Parathyroid adenoma (tissue), 2 donors: ENCODE data around the gene SLC17A8.

ENCODE experiments used
- H2AFZ ChIP-seq: fragments of 300-600 bp; sonication (generic); one replicate; pipeline ENCODE4 v1.7.0; 2017; ENCODE audit warnings: antibody characterized with exemption, mild to moderate bottlenecking
- H3K27ac ChIP-seq: fragments of 300-600 bp; sonication (generic); one replicate; pipeline ENCODE4 v1.7.0; 2017
- H3K27me3 ChIP-seq: fragments of 300-600 bp; sonication (generic); one replicate; pipeline ENCODE4 v1.7.0; 2017; ENCODE audit warnings: low read length; ENCODE audit not compliant: control insufficient read depth, insufficient read depth
- H3K36me3 ChIP-seq: fragments of 300-600 bp; sonication (generic); one replicate; pipeline ENCODE4 v1.7.0; 2017; ENCODE audit warnings: low read length; ENCODE audit not compliant: control insufficient read depth, insufficient read depth
- H3K4me1 ChIP-seq: fragments of 300-600 bp; sonication (generic); one replicate; pipeline ENCODE4 v1.7.0; 2017; ENCODE audit warnings: control low read depth
- H3K4me2 ChIP-seq: fragments of 300-600 bp; sonication (generic); one replicate; pipeline ENCODE4 v1.7.0; 2017; ENCODE audit warnings: low read length
- H3K4me3 ChIP-seq: fragments of 300-600 bp; sonication (generic); one replicate; pipeline ENCODE4 v1.7.0; 2017; ENCODE audit warnings: low read depth, low read length
- H3K79me2 ChIP-seq: fragments of 300-600 bp; sonication (generic); one replicate; pipeline ENCODE4 v1.7.0; 2017; ENCODE audit warnings: control low read depth
- H3K9ac ChIP-seq: fragments of 300-600 bp; sonication (generic); one replicate; pipeline ENCODE4 v1.7.0; 2017; ENCODE audit warnings: mild to moderate bottlenecking
- H3K9me3 ChIP-seq: fragments of 300-600 bp; sonication (generic); one replicate; pipeline ENCODE4 v1.7.0; 2017; ENCODE audit warnings: low read length; ENCODE audit not compliant: control insufficient read depth
- TF ChIP-seq, protein P1 (sequence below): fragments of 300-600 bp; sonication (generic); IDR thresholded peaks from one replicate; pipeline ENCODE4 v1.7.0; 2017; ENCODE audit warnings: antibody characterized with exemption, mild to moderate bottlenecking
- donor health status: primary hyperparathyroidism.

The SLC17A8 gene

DNA sequence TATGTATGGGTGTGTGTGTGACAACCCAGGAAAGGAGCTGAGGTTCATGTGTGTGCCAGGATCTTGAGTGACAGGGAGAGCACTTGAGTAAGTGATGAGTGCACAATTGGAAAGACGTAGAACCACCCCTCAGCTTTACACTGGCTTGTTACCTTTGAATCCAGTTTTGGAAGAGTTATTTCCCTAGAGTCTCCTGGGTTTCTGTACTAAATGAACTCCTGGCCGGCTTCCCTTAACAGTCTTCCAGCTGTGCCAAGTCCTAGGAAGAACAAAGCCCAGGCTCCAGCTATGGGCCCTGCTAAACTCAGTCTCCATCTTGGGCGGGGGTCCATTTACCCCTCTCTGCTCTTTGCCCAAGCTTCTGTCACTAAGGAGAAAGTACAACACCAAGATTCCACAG, 97.1 kb downstream of the SLC17A8 start:
- TF ChIP-seq, protein P1, sequence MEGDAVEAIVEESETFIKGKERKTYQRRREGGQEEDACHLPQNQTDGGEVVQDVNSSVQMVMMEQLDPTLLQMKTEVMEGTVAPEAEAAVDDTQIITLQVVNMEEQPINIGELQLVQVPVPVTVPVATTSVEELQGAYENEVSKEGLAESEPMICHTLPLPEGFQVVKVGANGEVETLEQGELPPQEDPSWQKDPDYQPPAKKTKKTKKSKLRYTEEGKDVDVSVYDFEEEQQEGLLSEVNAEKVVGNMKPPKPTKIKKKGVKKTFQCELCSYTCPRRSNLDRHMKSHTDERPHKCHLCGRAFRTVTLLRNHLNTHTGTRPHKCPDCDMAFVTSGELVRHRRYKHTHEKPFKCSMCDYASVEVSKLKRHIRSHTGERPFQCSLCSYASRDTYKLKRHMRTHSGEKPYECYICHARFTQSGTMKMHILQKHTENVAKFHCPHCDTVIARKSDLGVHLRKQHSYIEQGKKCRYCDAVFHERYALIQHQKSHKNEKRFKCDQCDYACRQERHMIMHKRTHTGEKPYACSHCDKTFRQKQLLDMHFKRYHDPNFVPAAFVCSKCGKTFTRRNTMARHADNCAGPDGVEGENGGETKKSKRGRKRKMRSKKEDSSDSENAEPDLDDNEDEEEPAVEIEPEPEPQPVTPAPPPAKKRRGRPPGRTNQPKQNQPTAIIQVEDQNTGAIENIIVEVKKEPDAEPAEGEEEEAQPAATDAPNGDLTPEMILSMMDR: no peak
- H3K27ac ChIP-seq: no peak overlapping the region

DNA sequence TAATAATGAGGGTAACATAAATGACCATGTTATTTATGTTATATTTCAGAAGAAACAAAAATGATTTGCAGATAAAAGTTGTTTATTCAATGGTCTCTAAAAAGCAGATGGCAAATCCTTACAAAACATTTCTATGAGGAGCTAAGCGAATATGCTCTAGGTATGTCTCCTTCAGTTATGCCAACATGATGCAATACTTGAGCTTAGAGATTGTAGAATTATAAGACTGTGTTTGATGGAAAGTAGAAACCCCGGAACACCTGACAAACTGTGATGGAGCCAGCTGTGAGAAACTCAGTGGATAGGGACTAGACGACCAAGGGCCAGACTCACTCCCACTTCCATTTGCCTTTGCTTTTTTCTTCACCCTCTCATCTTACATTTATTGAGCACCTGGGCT, 99.0 kb downstream of the SLC17A8 start:
- H3K4me3 ChIP-seq: no peak overlapping the region
- H2AFZ ChIP-seq: no peak overlapping the region
- no peak overlapping the region for H3K27ac ChIP-seq
- no peaks in the 10 kb centered on the region for H3K9me3 ChIP-seq
- H3K36me3 ChIP-seq: no peaks in the 10 kb centered on the region
- no peaks in the 10 kb centered on the region for H3K27me3 ChIP-seq
- no peak overlapping the region for H3K9ac ChIP-seq
- no peaks in the 10 kb centered on the region for H3K4me1 ChIP-seq
- no peak overlapping the region for H3K4me2 ChIP-seq
- TF ChIP-seq, protein P1: no peak
- H3K79me2 ChIP-seq: no peaks in the 10 kb centered on the region

More for the DNA sequence above, 97.1 kb downstream of the SLC17A8 start:
- Histone ChIP-seq H3K4me2 (no peak overlapping the region), H3K9ac (no peak overlapping the region), H3K36me3 (no peaks in the 10 kb centered on the region), H2AFZ (no peak overlapping the region), H3K4me1 (no peaks in the 10 kb centered on the region), H3K4me3 (no peak overlapping the region), H3K79me2 (no peaks in the 10 kb centered on the region), H3K9me3 (no peaks in the 10 kb centered on the region), H3K27me3 (no peaks in the 10 kb centered on the region)

DNA sequence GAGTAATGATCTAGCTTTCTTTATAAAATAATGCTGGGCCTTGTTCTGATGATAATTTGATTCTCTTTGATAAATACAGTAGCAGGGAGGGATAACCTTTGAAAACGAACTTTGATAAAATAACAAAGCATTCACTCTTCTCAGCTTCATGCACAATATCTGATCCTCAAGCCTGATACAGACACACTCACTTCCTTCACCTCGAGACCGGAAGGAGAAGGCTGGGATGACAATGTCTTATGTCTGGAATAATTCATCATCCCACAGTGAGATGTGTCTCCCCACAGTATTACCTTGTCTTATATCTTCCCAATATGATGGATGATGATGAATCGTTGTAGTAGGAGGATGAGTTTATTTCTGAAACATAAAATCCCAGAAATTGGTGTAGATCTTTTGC, 101.3 kb downstream of the SLC17A8 start:
- Histone ChIP-seq H3K27ac (no peak overlapping the region), H3K9ac (no peak overlapping the region), H2AFZ (no peak overlapping the region), H3K36me3 (no peaks in the 10 kb centered on the region), H3K4me3 (no peak overlapping the region), H3K4me1 (no peaks in the 10 kb centered on the region), H3K79me2 (no peaks in the 10 kb centered on the region), H3K27me3 (no peaks in the 10 kb centered on the region), H3K9me3 (no peaks in the 10 kb centered on the region), H3K4me2 (no peak overlapping the region)
- TF ChIP-seq, protein P1: no peak

DNA sequence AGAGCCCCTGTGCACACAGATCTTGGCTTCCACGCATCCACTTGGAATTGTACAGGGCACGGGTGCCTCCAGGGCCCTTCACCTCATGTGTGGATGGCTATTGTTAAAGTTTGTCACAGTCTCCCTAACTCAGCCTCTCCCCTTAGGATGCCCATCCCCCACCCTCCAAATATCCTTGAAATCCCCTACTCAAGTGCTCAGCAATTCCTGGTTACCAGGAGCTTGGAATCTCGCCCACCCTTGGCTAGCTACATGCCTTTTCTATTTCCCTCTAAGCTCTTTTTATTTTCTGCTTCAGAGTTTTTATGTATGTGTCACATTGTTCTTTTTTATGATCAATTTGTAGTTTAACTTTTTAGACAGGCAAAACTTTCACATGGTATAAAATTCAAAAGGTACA, 103.8 kb downstream of the SLC17A8 start:
- H3K4me3 ChIP-seq: no peak overlapping the region
- TF ChIP-seq, protein P1: no peak
- no peaks in the 10 kb centered on the region for H3K9me3 ChIP-seq

DNA sequence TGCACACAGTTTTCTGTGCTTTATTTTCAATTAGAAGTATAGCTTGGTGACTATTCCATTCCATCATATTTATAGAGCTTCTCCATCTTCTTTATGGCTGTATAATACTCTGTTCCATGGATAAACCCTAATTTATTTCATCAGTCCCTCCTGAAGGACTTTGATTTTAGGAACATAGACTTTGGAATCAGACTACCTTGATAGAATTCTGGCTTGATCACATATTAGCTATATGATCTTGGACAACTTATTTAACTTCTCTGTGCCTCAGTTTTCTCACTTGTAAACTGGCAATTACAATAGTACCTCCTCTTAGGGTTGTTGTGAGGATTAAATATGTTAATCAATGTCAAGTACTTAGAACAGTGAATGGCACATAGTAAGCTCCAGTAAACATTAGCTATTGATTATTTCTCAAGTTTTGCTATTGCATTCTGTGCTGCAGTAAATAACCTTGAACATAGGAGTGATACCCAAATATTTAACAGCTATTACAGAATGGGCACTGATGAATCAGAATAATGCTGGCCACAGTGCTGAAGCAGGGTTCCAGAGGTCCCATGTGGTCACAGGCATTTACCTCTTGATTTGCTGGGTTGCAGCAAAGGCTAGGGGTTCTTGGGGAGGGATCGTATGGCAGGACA, 104.6 kb downstream of the SLC17A8 start:
- Histone ChIP-seq H3K4me2 (no peak overlapping the region), H3K4me3 (no peak overlapping the region), H3K4me1 (no peaks in the 10 kb centered on the region), H3K27me3 (no peaks in the 10 kb centered on the region), H2AFZ (no peak overlapping the region), H3K79me2 (no peaks in the 10 kb centered on the region), H3K27ac (no peak overlapping the region), H3K9me3 (no peaks in the 10 kb centered on the region), H3K36me3 (no peaks in the 10 kb centered on the region), H3K9ac (no peak overlapping the region)
- TF ChIP-seq, protein P1: no peak

More for the DNA sequence above, 103.8 kb downstream of the SLC17A8 start:
- H3K36me3 ChIP-seq: no peaks in the 10 kb centered on the region
- no peak overlapping the region for H3K9ac ChIP-seq
- H3K4me1 ChIP-seq: no peaks in the 10 kb centered on the region
- H3K27me3 ChIP-seq: no peaks in the 10 kb centered on the region
- H3K27ac ChIP-seq: no peak overlapping the region
- no peaks in the 10 kb centered on the region for H3K79me2 ChIP-seq
- H3K4me2 ChIP-seq: no peak overlapping the region
- H2AFZ ChIP-seq: no peak overlapping the region
